ENCODE data around the gene TAF6.

The TAF6 gene

GRCh38 chr7:100064162-100064561, 55.0 kb downstream of the TAF6 start:
- no peak for DNase-seq

- no peak for DNase-seq
These were observed 55.8 kb downstream of the TAF6 start for GRCh38 chr7:100063376-100063775.

- no peak for DNase-seq
These were observed 57.5 kb downstream of the TAF6 start for GRCh38 chr7:100061518-100062193.

GRCh38 chr7:100059251-100059739, 59.9 kb downstream of the TAF6 start:
- DNase-seq: no peak

Data from activated CD8-positive, alpha-beta memory T cell treated with anti-CD3 and anti-CD28 coated beads for 24 hours (primary cell).